Trophoblast cell (in vitro differentiated cells and primary cell): ENCODE measurements around the gene IQSEC3.
"Not testable (repeated sequence)": the region's sequence is repeated elsewhere in the genome, so short reads cannot be mapped to it uniquely, and the experiment has no call there.

Source experiments
- DNase-seq, 2 donors: peaks; one replicate each; pipeline ENCODE4 v3.0.0-alpha.2; 2016
- H2AFZ ChIP-seq: 2 replicates; pipeline ENCODE4 v1.6.1; 2013; ENCODE audit warnings: low read length, moderate library complexity, mild to moderate bottlenecking; ENCODE audit not compliant: insufficient read depth, poor library complexity
- H2AK5ac ChIP-seq: 2 replicates; pipeline ENCODE4 v1.6.1; 2013; ENCODE audit warnings: mild to moderate bottlenecking, low read length
- H2BK120ac ChIP-seq: 2 replicates; pipeline ENCODE4 v1.6.1; 2013; ENCODE audit warnings: low read length, mild to moderate bottlenecking, moderate library complexity; ENCODE audit not compliant: insufficient read depth, poor library complexity
- H2BK12ac ChIP-seq: 2 replicates; pipeline ENCODE4 v1.6.1; 2013; ENCODE audit warnings: mild to moderate bottlenecking, low read length, moderate library complexity
- H2BK5ac ChIP-seq: 2 replicates; pipeline ENCODE4 v1.6.1; 2013; ENCODE audit warnings: low read length, low read depth, moderate library complexity, mild to moderate bottlenecking; ENCODE audit not compliant: poor library complexity
- H3K14ac ChIP-seq: 2 replicates; pipeline ENCODE4 v1.6.1; 2013; ENCODE audit warnings: mild to moderate bottlenecking, low read length
- H3K18ac ChIP-seq: 2 replicates; pipeline ENCODE4 v1.6.1; 2013; ENCODE audit warnings: mild to moderate bottlenecking, low read length
- H3K23ac ChIP-seq: 2 replicates; pipeline ENCODE4 v1.6.1; 2013; ENCODE audit warnings: low read length
- H3K27ac ChIP-seq: 2 replicates; pipeline ENCODE4 v1.5.1; 2013; ENCODE audit warnings: low read depth, mild to moderate bottlenecking, inconsistent platforms, low read length, moderate library complexity
- H3K27me3 ChIP-seq: 2 replicates; pipeline ENCODE4 v1.6.1; 2013; ENCODE audit warnings: inconsistent platforms, mild to moderate bottlenecking, low read length, moderate library complexity; ENCODE audit not compliant: insufficient read depth
- H3K36me3 ChIP-seq, 2 experiments: 1 replicate in 1 of 2; 2 replicates in 1 of 2; pipeline ENCODE4 v1.6.1; 2013; ENCODE audit warnings: low read length in 2 of 2, mild to moderate bottlenecking in 2 of 2, moderate library complexity in 1 of 2; ENCODE audit not compliant: insufficient read depth in 2 of 2, control insufficient read depth in 1 of 2
- H3K4ac ChIP-seq: 2 replicates; pipeline ENCODE4 v1.6.1; 2013; ENCODE audit warnings: low read depth, mild to moderate bottlenecking, low read length, moderate library complexity
- H3K4me1 ChIP-seq, 2 experiments: 1 replicate in 1 of 2; 2 replicates in 1 of 2; pipeline ENCODE4 v1.6.1; 2013; ENCODE audit warnings: low read length in 2 of 2, mild to moderate bottlenecking in 2 of 2, moderate library complexity in 1 of 2; ENCODE audit not compliant: insufficient read depth in 2 of 2, control insufficient read depth in 1 of 2
- H3K4me2 ChIP-seq: 2 replicates; pipeline ENCODE4 v1.6.1; 2013; ENCODE audit warnings: inconsistent platforms, mild to moderate bottlenecking, low read length, moderate library complexity
- H3K4me3 ChIP-seq: 2 replicates; pipeline ENCODE4 v1.5.1; 2013; ENCODE audit warnings: mild to moderate bottlenecking, low read depth, low read length, inconsistent platforms
- H3K79me1 ChIP-seq: one replicate; pipeline ENCODE4 v1.6.1; 2013; ENCODE audit warnings: low read length
- H3K79me2 ChIP-seq: 2 replicates; pipeline ENCODE4 v1.6.1; 2013; ENCODE audit warnings: low read length, mild to moderate bottlenecking; ENCODE audit not compliant: control insufficient read depth, insufficient read depth, poor library complexity
- H3K9ac ChIP-seq: 2 replicates; pipeline ENCODE4 v1.6.1; 2013; ENCODE audit warnings: mild to moderate bottlenecking, low read length
- H3K9me3 ChIP-seq: 2 replicates; pipeline ENCODE4 v1.6.1; 2013; ENCODE audit warnings: low read depth, mild to moderate bottlenecking, control low read depth, inconsistent platforms, low read length; ENCODE audit not compliant: insufficient read depth
- H4K12ac ChIP-seq: 2 replicates; pipeline ENCODE4 v1.6.1; 2013; ENCODE audit warnings: low read depth, mild to moderate bottlenecking, low read length, moderate library complexity
- H4K8ac ChIP-seq: 2 replicates; pipeline ENCODE4 v1.6.1; 2013; ENCODE audit warnings: low read depth, mild to moderate bottlenecking, low read length, moderate library complexity
- H4K91ac ChIP-seq: one replicate; pipeline ENCODE4 v1.6.1; 2013; ENCODE audit warnings: low read depth, mild to moderate bottlenecking, low read length, moderate library complexity
- WGBS: extraction: QIAGEN DNeasy Blood & Tissue Kit; methylation state at CpG from one replicate; pipeline ENCODE4 v1.1.7; 2013; ENCODE audit warnings: missing lambda C conversion rate; ENCODE audit not compliant: insufficient read length, insufficient coverage; ENCODE audit errors: extremely low coverage; 5-methylcytosine and 5-hydroxymethylcytosine counted together

IQSEC3 gene

DNA sequence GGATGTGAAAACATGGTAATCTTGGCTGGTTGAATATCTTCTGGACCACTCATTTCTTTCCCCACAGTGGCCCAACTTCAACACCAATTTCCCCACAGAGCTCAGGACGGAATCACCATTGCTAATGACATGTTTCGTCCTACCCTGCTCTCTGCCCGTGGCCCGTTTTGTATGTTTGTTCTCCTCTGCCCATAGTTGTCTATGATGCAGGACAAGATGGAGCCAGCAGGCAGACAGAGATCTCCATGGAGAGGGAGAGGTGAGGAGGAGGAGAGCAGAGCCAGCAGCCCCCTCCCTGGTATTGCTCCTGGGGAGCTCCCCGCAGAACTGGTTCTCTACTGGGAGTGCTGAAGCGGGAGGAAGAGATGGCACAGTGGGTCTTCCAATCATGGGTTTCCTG lies 3.1 kb downstream of the IQSEC3 start:
- H4K91ac ChIP-seq, H2BK12ac ChIP-seq, H3K4me2 ChIP-seq, H3K79me2 ChIP-seq, H2BK120ac ChIP-seq, H2BK5ac ChIP-seq, H2AK5ac ChIP-seq, H3K36me3 ChIP-seq, H3K27me3 ChIP-seq, H3K18ac ChIP-seq, H4K12ac ChIP-seq, H3K79me1 ChIP-seq, H3K4ac ChIP-seq, H3K9me3 ChIP-seq, H2AFZ ChIP-seq, DNase-seq, H3K23ac ChIP-seq, H4K8ac ChIP-seq, H3K14ac ChIP-seq, H3K27ac ChIP-seq, H3K4me3 ChIP-seq, H3K9ac ChIP-seq, H3K4me1 ChIP-seq: not testable (repeated sequence)
- no CpG with 5 or more reads among the region's 6 CpGs for WGBS

DNA sequence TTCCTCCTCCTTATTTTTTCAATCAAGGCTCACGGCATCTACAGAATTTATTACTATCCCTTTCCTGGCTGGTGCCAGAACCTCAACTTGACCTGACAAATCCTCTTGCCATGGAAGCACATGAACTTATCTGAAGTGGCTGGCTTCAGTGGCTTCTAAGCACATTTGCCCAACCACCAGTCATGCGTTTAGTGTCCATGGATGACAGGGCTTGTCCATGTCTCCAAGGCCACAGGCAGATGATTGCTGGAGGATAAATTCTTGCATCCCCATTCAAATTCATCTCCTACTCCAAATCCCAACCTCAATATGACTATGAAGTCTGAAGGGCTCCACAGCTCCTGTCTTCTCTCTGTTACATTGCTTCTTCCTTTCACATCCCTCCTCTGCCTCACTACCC lies 4.0 kb downstream of the IQSEC3 start:
- H3K18ac ChIP-seq, H3K9me3 ChIP-seq, H3K4me2 ChIP-seq, DNase-seq, H3K27ac ChIP-seq, H2AK5ac ChIP-seq, H2AFZ ChIP-seq, H3K27me3 ChIP-seq, H2BK12ac ChIP-seq, H4K8ac ChIP-seq, H3K4me3 ChIP-seq, H2BK5ac ChIP-seq, H3K14ac ChIP-seq, H3K4ac ChIP-seq, H4K91ac ChIP-seq, H3K23ac ChIP-seq, H3K79me1 ChIP-seq, H3K79me2 ChIP-seq, H2BK120ac ChIP-seq, H4K12ac ChIP-seq, H3K36me3 ChIP-seq, H3K4me1 ChIP-seq, H3K9ac ChIP-seq: not testable (repeated sequence)
- no CpG with 5 or more reads among the region's 2 CpGs for WGBS

DNA sequence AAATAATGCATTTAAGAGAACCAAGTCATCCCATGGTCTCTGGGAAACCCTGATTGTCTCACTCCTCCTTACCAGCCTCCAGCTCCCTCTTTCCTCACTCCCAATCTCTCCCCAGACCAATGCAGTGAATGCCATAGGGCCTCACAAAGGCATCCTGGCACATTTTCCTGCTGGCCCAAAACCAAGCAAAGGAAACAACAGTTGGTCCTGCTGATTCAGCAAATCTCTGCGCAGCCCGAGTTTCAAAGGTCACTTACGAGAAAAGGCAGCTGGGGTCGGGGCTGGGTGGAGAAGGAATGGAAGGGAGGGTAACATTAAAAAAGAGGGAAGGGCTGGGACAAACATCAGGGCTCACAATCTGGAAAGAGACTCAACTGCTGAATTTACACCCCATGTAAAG lies 5.5 kb downstream of the IQSEC3 start:
- not testable (repeated sequence) for H3K27ac ChIP-seq, H3K18ac ChIP-seq, H4K8ac ChIP-seq, H3K4ac ChIP-seq, DNase-seq, H2BK12ac ChIP-seq, H3K36me3 ChIP-seq, H3K27me3 ChIP-seq, H3K79me1 ChIP-seq, H3K4me1 ChIP-seq, H2AK5ac ChIP-seq, H3K4me3 ChIP-seq, H3K9me3 ChIP-seq, H4K12ac ChIP-seq, H3K79me2 ChIP-seq, H3K9ac ChIP-seq, H2BK5ac ChIP-seq, H2AFZ ChIP-seq, H3K23ac ChIP-seq, H4K91ac ChIP-seq, H2BK120ac ChIP-seq, H3K14ac ChIP-seq, H3K4me2 ChIP-seq
- WGBS, result no CpG with 5 or more reads among the region's 4 CpGs

DNA sequence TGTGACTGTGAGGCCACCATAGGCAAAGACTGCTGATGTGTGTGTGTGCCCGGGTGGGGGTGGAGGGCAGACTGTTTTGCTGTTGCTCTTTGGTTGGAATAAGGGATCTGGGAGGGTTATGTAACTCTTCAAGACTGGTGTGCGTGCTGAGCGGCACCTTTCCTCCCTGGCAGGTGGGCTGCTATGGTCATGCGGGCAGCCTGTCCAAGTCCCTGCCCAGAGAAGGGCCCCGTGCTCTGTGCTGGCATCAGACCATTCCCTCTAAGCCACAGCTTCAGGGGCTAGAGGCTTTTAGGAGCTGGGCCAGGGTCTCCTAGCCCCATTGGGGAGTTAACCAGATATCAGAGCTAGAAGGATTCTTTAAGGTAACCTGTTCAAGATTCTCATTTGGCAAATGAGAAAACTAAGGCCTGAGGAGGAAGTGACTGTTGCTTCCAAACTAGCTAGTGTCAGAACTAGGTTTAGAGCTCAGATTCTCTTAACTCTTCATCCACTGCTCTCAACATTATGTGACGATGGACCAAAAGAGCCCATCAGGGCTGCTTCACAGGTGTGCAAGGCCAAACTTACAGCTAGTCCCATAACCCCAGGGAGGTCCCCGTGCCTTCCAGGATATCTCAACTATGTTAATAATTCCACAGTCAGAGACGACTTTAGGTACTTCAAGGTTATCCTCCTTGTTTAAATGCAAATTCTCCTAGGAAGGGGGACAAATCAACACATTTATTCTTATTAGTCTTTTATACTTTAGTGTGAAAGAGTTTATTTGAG lies 8.0 kb downstream of the IQSEC3 start:
- H4K12ac ChIP-seq, H2BK120ac ChIP-seq, H3K4me3 ChIP-seq, H3K9me3 ChIP-seq, H4K8ac ChIP-seq, H3K79me2 ChIP-seq, H3K18ac ChIP-seq, H2BK5ac ChIP-seq, H3K4me2 ChIP-seq, H3K36me3 ChIP-seq, H3K79me1 ChIP-seq, H2BK12ac ChIP-seq, H3K9ac ChIP-seq, H3K23ac ChIP-seq, H3K27ac ChIP-seq, H2AK5ac ChIP-seq, H3K4ac ChIP-seq, H3K14ac ChIP-seq, H3K4me1 ChIP-seq, DNase-seq, H2AFZ ChIP-seq, H4K91ac ChIP-seq: not testable (repeated sequence)
- no CpG with 5 or more reads among the region's 8 CpGs for WGBS
- H3K27me3 ChIP-seq, result peaks cover 14% of the 10 kb centered on the region
